NCI-H2081 (cell line): ENCODE results near the gene FAM25G.
"Not testable (repeated sequence)": the region's sequence is repeated elsewhere in the genome, so short reads cannot be mapped to it uniquely, and the experiment has no call there.

Experiments used
- DNase-seq, 2 experiments: peaks; one replicate each; lab custom pipeline; 2025; lab: John Stamatoyannopoulos, UW

The FAM25G gene

GRCh38 chr10:47491600-47491999 is at the start of gene FAM25G:
Gene FAM25G (minus strand): TSS chr10:47491700. CDS start chr10:47491674, 26 bp downstream.
- not testable (repeated sequence) for DNase-seq

DNA sequence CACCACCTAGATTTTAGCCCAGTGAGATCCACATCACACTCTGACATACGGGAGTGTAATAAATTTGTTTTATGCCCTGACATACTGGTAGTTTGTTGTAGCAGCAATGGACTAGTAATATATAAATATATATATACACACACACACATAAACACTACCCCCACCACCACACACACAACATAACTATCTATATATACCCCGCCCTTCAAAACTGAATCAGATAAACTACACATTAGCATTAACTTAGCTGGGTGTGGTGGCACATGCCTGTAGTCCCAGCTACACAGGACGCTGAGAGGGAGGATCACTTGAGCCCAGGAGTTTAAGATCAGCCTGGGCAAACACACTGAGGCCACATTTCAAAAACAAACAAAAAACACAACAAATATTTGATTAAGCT is 44.9 kb upstream of the FAM25G start:
- not testable (repeated sequence) for DNase-seq

- not testable (repeated sequence) for DNase-seq
Measured at GRCh38 chr10:47523475-47523874, 32.0 kb upstream of the FAM25G start, which contains the start of gene AGAP9. Gene AGAP9 (minus strand): TSS chr10:47523638. CDS start chr10:47523526, 112 bp downstream.

DNA sequence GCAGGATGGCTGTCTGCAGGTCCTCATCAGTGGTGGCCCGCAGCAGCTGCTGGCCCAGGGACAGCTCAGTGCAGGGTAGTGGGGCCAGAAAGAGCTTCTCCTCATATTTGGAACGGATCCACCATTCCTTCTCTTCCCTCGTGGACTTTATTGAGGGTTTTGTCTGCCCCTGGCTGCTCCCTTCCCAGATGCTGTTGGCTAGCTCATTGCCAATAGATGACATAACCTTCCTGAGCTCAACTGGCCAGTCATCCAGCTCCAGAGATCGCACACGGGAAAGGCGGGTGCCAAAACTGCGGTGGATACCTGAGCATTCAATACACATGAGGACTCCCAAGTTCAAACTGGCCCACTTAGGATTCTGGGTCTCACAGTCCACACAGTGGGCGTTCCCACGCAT is 10.8 kb upstream of the FAM25G start:
- not testable (repeated sequence) for DNase-seq

GRCh38 chr10:47494226-47494625 is 2.7 kb upstream of the FAM25G start:
- not testable (repeated sequence) for DNase-seq

GRCh38 chr10:47489630-47490029 is 1.9 kb downstream of the FAM25G start:
- not testable (repeated sequence) for DNase-seq

- DNase-seq, result not testable (repeated sequence)
Measured at GRCh38 chr10:47485943-47486342, 5.6 kb downstream of the FAM25G start.

DNA sequence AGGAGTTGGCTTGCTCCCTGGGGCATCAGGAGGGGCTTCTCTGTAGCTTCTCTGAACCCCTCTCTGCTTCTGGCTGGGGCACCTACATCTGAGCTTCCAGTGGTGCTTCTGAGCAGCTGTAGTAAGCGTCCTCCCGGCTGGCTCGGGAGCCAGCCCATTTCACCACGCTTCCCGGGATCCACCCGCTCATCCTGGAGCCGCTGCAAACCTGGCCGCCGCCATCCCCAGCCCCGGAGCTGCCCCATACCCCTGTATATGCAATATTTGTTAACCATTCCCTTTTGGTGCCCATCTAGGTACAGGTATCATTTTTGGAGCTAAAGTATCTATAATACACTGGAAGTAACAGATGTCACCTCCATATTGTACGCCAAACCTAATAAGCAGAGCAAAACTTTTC is 6.7 kb downstream of the FAM25G start:
- not testable (repeated sequence) for DNase-seq

DNA sequence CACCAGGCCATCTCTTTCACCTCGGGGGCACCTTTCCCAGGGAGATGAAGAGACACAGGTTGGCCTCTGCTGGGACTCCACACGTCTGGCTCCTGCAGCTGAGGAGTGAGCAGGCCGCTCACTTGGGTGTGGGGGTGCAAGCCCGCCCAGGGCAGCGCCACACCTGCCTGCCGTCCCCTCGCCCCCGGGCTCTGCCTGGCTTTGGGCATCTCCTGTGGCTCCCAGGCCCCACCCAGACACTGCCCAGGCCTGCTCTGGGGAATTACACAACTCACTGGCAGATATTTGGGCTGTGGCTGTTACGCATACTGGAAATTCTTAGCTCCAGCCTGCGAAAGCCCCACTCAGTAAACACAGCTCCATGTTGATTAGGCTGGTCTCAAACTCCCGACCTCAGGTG is 7.6 kb downstream of the FAM25G start, which contains the start of gene ANXA8:
ANXA8 (minus strand) TSS at position 193 of the 400 bp plus-strand sequence; CDS start at position 11, 182 bp downstream.
- not testable (repeated sequence) for DNase-seq

DNA sequence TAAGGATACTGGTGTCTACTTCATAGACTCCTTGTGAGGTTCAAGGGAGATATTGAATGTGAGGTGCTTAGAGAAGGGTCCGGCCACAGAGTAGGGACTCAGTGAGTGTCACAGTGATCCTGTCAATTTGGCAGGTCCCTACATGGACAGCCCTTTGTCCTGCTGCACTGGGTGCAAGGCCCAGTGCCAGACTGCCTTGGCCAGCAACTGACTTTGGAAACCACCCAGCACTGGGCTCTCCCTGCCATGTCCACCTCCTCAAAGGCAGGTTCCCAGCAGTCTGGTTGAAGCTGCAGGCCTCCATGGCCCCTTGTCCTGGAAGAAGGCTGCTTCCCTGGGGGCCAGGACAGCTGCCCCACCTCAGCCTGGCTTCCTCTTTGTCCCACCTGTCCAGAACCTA is 9.1 kb downstream of the FAM25G start:
- DNase-seq, result not testable (repeated sequence)

DNA sequence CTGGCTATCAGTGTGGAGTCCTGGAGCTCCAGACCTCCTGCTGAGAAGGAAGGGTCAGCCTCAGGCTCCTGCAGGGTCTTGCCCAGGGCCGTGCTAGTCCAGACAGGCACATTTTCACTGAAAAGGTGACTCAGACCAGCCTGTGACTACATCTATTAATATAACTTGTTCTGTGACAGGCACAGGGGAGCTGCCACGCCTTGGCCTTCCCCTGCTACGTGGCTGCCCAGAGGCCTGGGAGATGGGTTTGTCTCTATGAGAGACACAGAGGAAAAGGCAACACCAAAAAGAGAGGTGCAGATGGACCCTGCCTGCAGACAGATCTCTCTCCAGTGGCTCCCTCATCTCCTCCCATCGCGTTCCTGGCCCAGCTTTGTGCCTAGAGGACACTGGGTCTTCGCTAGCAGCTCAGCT is 9.7 kb downstream of the FAM25G start:
- not testable (repeated sequence) for DNase-seq

DNA sequence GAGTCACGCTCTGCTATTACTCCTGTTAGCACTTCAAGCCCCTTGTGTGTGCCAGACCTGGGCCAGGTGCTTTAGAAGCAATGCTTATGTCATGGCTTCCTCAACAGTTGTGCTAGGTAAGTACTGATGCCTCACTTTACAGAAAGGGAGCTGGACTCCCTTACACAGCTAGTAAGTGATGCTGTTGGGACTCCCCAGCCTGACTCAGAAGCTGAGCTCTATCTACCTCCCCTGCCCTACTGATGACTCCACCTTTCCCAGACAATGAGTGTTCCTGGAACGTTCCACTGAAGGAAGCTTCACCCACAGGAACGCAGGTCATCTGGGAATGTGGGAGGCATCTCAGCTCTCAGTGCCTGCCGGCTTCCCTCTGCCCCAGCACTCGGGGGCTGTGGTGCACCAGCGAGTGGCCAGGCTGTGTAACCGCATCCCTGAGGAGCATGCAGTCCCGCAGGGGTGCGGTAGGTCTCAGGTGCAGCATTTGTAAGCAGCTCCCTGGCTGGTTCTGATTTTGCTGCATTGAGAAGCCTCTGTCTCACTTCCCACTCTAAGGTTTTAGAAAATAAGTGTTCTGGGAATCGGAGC is 10.2 kb downstream of the FAM25G start:
- DNase-seq, result not testable (repeated sequence)

GRCh38 chr10:47480133-47480532 is 11.4 kb downstream of the FAM25G start:
- DNase-seq, result not testable (repeated sequence)

GRCh38 chr10:47478114-47478513 is 13.4 kb downstream of the FAM25G start:
- DNase-seq, result not testable (repeated sequence)

GRCh38 chr10:47477078-47477477 is 14.4 kb downstream of the FAM25G start:
- not testable (repeated sequence) for DNase-seq

GRCh38 chr10:47475101-47475500 is 16.4 kb downstream of the FAM25G start:
- DNase-seq, result not testable (repeated sequence)

DNA sequence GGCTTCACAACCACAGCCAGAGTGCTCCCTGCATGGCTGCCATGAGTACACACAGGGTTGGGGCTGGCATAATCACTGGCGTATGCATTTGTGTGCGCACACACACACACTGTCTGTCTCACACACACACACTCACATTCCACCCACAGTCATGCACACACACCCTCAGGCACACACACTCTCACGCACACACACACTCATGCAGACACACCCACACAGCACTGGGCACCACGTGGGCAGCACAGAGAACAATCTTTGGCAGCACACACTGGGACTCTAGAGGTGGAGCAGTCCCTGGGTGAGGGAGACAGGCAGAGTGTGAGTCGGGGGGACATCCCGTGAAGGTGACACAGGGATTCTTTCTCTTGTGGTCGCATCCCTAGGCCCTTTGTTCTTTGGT is 18.0 kb downstream of the FAM25G start:
- not testable (repeated sequence) for DNase-seq

- not testable (repeated sequence) for DNase-seq
Measured at GRCh38 chr10:47472647-47473046, 18.9 kb downstream of the FAM25G start.

DNA sequence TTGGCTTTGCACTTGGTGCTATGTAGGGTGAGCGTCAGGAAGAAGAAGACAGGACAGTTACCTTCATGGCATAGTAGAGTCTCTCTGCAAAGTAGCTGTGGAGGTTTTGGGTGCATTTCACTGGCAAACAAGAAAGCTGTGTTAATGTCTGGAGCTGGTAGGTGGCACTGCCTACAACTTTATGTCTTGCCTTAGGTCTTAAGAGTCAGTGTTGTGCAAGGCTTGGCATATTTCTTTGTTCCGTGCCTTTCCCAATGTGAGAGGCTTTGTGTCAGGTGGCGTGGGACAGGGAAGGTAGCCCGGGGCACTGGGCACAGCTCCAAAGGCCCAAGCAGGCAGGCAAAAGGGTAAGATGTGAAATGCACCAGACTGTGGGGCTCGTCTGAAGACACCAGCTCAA is 19.4 kb downstream of the FAM25G start:
- not testable (repeated sequence) for DNase-seq

GRCh38 chr10:47468731-47469528 is 22.6 kb downstream of the FAM25G start:
- DNase-seq, result not testable (repeated sequence)

- not testable (repeated sequence) for DNase-seq
Measured at GRCh38 chr10:47467957-47468356, 23.5 kb downstream of the FAM25G start.

DNA sequence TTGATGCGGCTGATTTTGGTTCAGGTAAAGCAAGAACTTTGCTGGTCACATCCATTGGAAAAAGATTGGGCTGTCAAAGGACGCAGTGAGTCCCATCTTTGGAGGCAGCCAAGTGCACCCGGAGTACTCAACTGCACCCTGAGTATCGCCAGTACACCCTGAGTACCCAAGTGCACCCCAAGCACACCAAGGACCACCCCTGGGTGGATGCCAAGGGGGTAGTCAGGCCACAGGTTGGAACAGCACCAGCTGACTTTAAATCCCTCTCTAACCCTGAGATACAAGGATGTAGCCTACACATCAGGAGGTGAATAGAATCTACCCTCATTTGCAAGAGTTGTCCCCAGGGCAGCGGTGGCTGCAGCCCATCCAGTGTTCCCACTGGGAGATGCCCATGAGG is 24.0 kb downstream of the FAM25G start:
- not testable (repeated sequence) for DNase-seq
